Measurements from ENCODE around the gene KRTAP10-3.

DNA sequence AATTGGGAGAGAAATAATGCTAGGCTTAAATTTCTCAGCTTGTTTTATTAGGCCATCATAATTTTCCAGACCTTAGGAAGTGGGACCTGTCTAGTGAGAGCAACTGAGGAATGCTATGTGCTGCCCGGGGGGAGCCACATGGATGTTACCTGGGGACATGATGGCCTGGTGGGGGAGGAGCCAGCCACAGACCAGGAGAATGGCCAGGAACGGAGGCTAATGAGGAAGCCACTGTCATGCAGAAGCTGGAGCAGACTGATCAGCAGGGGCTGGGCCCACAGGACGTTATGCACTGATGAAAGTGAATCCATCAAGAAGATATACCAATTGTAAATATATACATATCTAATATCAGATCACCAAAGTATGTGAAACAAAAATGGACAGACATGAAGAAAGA lies 14.0 kb downstream of the KRTAP10-3 start:
- TF ChIP-seq, protein P1, sequence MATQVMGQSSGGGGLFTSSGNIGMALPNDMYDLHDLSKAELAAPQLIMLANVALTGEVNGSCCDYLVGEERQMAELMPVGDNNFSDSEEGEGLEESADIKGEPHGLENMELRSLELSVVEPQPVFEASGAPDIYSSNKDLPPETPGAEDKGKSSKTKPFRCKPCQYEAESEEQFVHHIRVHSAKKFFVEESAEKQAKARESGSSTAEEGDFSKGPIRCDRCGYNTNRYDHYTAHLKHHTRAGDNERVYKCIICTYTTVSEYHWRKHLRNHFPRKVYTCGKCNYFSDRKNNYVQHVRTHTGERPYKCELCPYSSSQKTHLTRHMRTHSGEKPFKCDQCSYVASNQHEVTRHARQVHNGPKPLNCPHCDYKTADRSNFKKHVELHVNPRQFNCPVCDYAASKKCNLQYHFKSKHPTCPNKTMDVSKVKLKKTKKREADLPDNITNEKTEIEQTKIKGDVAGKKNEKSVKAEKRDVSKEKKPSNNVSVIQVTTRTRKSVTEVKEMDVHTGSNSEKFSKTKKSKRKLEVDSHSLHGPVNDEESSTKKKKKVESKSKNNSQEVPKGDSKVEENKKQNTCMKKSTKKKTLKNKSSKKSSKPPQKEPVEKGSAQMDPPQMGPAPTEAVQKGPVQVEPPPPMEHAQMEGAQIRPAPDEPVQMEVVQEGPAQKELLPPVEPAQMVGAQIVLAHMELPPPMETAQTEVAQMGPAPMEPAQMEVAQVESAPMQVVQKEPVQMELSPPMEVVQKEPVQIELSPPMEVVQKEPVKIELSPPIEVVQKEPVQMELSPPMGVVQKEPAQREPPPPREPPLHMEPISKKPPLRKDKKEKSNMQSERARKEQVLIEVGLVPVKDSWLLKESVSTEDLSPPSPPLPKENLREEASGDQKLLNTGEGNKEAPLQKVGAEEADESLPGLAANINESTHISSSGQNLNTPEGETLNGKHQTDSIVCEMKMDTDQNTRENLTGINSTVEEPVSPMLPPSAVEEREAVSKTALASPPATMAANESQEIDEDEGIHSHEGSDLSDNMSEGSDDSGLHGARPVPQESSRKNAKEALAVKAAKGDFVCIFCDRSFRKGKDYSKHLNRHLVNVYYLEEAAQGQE (IDR thresholded peaks at IDR 0.05; ENCODE audit: insufficient replicate concordance, low read depth) = no peak
- TF ChIP-seq, protein P2, sequence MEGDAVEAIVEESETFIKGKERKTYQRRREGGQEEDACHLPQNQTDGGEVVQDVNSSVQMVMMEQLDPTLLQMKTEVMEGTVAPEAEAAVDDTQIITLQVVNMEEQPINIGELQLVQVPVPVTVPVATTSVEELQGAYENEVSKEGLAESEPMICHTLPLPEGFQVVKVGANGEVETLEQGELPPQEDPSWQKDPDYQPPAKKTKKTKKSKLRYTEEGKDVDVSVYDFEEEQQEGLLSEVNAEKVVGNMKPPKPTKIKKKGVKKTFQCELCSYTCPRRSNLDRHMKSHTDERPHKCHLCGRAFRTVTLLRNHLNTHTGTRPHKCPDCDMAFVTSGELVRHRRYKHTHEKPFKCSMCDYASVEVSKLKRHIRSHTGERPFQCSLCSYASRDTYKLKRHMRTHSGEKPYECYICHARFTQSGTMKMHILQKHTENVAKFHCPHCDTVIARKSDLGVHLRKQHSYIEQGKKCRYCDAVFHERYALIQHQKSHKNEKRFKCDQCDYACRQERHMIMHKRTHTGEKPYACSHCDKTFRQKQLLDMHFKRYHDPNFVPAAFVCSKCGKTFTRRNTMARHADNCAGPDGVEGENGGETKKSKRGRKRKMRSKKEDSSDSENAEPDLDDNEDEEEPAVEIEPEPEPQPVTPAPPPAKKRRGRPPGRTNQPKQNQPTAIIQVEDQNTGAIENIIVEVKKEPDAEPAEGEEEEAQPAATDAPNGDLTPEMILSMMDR (IDR thresholded peaks at IDR 0.05; ENCODE audit: insufficient read depth, low read length) = no peak
- TF ChIP-seq POLR2AphosphoS5 (IDR thresholded peaks at IDR 0.05; ENCODE audit: low read depth) = no peak

Data from HL-60 (cell line).